NOMO-1 treated with DMSO at 0.1 percent for 48 hours (cell line): ENCODE measurements around the gene TTC23L.

Source experiments
- DNase-seq: peaks from one replicate; lab custom pipeline; 2025; ENCODE audit not compliant: unreplicated experiment; lab: John Stamatoyannopoulos, UW

The TTC23L gene

DNA sequence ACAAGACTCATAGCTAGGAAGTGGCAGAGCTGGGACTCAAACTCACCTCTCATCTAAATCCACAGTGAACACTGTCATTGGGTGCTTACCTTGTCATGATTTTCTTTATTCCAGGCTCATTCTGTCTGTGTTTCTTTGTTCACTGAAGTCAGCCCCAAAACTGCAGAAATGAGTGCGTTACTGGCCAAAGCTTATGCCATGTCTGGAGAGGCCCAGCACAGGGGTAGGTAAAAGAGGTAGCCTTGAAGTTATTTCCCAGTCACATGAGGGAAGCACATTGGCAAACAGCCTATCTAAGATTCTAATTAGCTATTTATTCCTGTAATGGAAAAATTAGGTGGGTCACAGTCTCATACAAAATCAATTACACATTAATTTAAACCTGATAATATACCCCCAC lies 29.8 kb downstream of the TTC23L start:
- no peak for DNase-seq

DNA sequence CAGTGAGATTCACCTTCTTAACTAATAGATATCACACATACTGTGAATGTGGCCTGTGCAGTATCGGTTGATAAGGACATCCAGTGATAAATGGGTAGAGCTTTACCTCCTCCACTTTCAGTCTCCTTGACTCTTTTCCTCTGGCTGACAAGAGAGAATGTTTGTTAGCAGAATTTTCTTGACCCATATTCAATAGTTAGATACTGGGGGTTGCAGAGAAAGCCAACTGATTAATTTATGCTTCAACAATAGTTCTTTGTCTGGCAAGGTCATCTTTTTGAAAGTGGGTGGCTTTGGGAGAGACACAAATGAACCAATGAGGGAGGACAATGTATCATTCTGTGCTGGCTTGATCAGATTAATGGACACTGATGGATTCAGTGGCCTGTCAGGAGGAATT lies 30.3 kb downstream of the TTC23L start:
- no peak for DNase-seq

GRCh38 chr5:34870382-34870781 lies 31.4 kb downstream of the TTC23L start:
- no peak for DNase-seq

DNA sequence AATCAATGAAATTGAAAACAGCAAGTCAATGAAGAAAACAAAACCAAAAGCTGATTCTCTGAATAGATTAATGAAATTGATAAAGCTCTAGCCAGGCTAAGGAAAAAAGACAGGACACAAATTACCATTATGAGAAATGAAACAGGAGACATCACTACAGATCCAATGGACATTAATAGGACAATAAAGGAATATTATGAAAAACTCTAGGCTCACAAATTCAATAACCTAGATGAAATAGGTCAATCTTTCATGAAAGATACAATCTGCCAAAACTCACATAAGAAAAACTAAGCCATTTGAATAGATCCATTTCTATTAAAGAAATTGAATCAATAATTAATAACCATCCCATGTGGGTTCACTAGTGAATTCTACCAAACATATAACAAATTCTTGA lies 37.3 kb downstream of the TTC23L start:
- no peak for DNase-seq

- DNase-seq, result no peak
These were observed 42.3 kb downstream of the TTC23L start for GRCh38 chr5:34881246-34881645.

DNA sequence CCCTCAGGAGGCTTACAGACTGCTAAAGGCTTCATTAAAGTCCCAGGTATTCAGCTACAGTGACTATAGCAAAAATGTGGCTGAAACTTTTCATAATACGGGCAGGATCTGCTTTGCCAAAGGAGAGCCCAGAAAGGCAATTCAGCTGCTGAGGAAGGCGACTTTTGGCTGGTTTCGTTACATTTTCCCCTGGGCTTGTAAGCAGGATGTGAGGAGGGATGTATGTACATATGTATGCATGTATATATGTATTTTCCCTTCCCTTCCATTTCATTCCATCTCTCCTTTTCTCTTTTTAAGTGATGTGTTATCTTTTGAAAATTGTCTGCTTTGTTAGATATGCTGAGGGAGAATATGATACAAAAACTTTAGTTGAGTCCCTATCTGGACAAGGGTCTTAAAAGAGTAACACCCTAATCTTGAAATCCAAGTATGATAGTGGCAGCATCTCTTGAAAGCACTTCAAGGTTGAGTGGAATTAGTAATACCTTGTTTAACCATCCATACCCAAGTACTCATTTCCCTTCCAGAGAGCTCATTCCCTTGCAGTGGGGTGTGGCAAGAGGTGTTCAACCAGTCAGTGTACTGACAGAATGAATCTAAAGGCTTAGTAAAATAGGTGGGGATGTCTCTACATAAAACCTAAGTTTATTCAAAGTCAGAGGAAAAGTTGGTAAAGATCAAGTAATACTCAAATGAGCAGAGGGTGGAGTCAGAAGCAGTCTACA lies 47.6 kb downstream of the TTC23L start:
- no peak for DNase-seq

- DNase-seq, result no peak
These were observed 50.4 kb downstream of the TTC23L start for GRCh38 chr5:34889394-34889793.

GRCh38 chr5:34891981-34892380 lies 53.0 kb downstream of the TTC23L start:
- DNase-seq, result no peak

- DNase-seq, result no peak
These were observed 53.5 kb downstream of the TTC23L start for GRCh38 chr5:34892414-34892813.

- DNase-seq, result no peak
These were observed 55.8 kb downstream of the TTC23L start for GRCh38 chr5:34894716-34895115.

DNA sequence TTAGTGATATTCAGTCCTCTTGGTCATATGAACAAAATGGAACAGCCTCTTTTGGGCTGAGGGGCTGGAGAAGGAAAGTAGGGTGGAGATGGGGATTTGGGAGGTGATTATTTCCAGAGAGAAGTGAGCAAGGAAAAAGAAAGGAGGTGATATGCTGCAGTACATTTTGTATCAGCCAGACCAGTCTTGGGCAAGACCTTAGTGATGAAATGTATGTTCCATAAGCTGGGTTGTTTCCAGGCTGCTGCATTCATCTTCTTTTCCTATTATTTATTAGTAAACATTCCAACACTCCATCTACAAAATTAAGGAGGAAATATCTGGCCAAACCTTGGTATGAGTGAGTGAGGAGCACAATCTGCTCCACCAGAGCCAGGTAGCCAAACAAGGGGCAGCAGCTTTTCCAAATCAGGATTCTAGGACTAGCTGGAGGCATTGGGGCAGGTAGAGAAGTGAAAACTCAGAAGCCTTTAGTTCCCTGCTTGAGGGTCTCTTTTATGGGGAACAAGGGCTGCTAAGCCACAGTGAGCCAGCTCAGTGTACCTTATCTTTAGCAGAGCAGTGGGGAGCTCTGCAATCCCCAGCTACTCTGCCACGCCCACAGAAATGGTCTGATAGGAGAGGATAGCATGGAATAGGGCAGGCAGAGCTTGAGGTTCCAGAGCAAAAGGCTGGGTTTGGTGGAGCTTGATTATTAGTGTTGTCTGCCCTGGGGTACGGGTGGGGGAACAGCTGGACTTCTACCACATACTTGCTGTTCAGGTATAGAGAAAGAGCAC lies 56.9 kb downstream of the TTC23L start:
- no peak for DNase-seq

- DNase-seq, result no peak
These were observed 58.7 kb downstream of the TTC23L start for GRCh38 chr5:34897646-34898045.

DNA sequence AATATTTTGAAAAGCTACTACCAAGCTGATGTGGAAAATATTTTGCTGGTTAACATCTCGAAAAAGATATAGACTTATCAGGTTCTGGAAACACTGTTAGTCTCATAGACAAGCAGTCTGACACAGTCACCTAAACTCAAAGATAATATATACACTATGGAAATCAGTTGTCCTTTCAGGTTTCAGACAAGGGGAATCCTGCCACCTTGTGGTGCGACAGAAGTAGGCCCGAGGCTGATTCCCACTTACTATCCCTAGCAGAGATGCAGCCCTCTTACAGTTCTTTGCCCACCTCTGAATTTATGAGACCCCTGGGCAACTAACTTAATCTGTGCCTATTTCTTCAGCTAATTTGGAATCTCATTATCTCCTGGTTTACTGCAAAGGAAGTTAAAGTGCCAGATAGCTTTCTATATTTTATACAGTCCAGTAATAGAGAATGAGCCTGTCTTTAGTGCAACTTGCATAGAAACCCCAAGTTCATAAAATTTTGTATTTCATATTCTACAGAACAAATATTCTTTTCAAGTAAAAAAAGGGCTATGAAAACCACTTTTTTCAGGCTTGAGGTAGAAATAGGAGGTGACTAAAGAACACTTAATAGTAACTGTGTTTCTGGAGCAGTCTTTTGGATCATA lies 59.4 kb downstream of the TTC23L start:
- DNase-seq, result peak; percentile 85

GRCh38 chr5:34899066-34899465 lies 60.1 kb downstream of the TTC23L start:
- DNase-seq, result no peak

DNA sequence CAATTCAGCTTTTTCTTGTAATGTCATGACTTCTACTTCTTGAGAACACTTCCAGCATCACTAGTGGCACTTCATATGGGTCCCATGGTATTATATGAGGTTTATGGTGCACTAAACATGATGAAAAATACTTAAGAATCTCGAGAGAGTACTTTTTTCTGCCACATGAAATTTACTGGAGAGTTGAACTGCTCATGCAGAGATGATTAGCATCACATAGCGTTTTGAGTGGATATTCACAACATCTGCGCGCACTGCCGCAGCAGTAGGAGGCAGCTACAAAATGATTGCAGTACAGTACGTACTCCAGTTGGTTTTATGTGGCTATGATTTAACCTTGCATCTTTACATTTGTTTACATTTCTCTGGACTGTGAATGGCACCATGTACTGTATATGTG lies 61.7 kb downstream of the TTC23L start:
- no peak for DNase-seq

GRCh38 chr5:34903260-34903659 lies 64.3 kb downstream of the TTC23L start:
- DNase-seq, result no peak

DNA sequence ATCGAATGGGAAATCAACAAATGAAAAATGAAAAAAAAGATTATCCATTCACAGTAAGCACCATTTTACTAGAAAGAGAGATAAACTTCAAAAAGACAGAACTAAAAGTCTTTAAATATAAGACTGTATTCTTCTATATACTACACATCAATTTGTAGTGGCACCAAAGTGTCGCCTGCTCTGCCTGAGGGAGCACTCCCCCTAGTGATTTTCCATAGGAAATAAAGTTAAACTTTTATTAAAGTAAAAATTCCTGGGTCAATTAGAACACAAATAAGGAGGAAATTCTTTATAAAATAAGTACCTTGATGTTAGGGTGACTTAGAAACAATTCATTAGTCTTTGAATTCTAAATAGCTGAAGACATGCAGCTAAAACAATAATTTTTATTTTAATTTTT lies 66.6 kb downstream of the TTC23L start:
- no peak for DNase-seq

- DNase-seq, result peak; percentile 35
These were observed 74.1 kb downstream of the TTC23L start for GRCh38 chr5:34913072-34913471.

- DNase-seq, result peak; percentile 42
These were observed 75.7 kb downstream of the TTC23L start for GRCh38 chr5:34914671-34915138.

DNA sequence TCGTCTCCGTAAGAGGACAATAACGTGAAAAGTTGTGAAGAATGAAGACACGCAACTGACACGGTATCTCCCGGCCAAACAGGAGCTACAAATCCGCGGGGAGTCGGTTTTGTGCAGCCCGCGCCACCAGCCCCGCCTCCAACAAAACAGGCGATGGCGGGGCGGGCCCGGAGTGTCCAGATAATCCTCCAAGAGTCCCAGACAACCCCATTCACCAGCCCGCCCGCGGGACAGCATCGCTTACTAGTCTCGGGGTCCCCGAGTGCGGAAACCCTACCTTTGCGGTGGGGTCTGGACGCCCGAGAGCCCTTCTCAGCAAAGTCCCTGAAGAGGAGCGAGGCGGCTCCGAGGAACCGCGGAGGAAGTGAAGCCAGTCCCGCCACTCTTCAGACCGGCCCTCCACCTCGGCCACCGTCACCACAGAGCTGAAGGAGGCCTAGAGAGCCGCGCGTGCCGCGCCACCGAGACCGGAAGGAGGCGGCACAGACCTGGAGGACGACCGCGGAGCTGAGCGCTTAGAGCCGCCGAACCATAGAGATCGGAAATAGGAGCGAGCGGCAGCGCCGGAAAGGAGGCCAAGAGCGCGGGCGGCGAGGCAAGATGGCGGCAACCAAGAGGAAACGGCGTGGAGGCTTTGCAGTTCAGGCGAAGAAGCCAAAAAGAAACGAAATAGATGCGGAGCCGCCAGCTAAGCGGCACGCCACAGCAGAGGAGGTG lies 76.3 kb downstream of the TTC23L start, which contains the start of the genes BRIX1 and RAD1:
Gene BRIX1, plus strand, starts transcription at position 573 of the 717 bp plus-strand sequence. Its CDS starts 28 bp downstream, at position 601.
Gene RAD1, minus strand, starts transcription at position 366 of the 717 bp plus-strand sequence. CDS start 612 bp downstream, outside the sequence.
- DNase-seq, result peak; percentile 100

DNA sequence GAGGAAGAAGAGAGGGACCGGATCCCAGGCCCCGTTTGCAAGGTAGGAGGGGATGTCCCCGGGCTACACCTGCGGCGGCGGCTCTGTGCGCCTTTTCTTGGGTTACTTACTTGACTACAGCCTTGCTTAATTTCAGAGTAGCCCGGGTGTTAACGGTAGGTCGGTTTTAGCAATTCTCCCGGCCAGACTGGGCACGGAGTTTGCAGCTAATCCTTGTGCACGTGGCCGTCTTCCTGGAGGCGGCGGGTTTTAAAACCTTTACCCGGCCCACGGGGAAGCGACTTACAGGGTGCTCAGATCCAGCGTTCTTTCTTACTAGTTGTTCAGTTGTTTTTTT lies 76.9 kb downstream of the TTC23L start:
- peak; percentile 35 for DNase-seq
